Activated CD8-positive, alpha-beta T cell treated with anti-CD3 and anti-CD28 coated beads for 36 hours (primary cell): ENCODE results near the gene SLC16A14. TPM values are rescaled to one million over a fixed set of nuclear protein-coding genes. Genes with fewer than 3 reads are reported as not detected.
"Not testable (repeated sequence)": the region's sequence is repeated elsewhere in the genome, so short reads cannot be mapped to it uniquely, and the experiment has no call there.

Experiments used
- ATAC-seq: fragments of 200-7000 bp; cut with Tn5 transposase; one replicate; pipeline ENCODE4 v1.10.0; 2021; ENCODE audit warnings: mild to moderate bottlenecking, moderate library complexity
- CTCF ChIA-PET: fragments of 350-600 bp; sonication (Branson Sonifier 250); formaldehyde crosslinking; loops from one replicate; lab custom pipeline; 2021; ENCODE audit warnings: antibody characterized with exemption; lab: Charles Lee
- POLR2A ChIA-PET: fragments of 350-600 bp; sonication (Branson Sonifier 250); formaldehyde crosslinking; loops from one replicate; lab custom pipeline; 2021; ENCODE audit warnings: antibody characterized with exemption; lab: Charles Lee
- DNase-seq: peaks from one replicate; pipeline ENCODE4 v3.0.0-alpha.2; 2020
- H3K27ac Mint-ChIP-seq: one replicate; pipeline ENCODE4 v1.8.0; 2021; ENCODE audit warnings: mild to moderate bottlenecking, mixed read lengths
- H3K27me3 Mint-ChIP-seq: one replicate; pipeline ENCODE4 v1.8.0; 2021; ENCODE audit warnings: mixed read lengths
- H3K36me3 Mint-ChIP-seq: one replicate; pipeline ENCODE4 v1.8.0; 2021; ENCODE audit warnings: low read depth, mixed read lengths
- H3K4me1 Mint-ChIP-seq: one replicate; pipeline ENCODE4 v1.8.0; 2021; ENCODE audit warnings: low read depth, mixed read lengths
- H3K4me3 Mint-ChIP-seq: one replicate; pipeline ENCODE4 v1.8.0; 2021; ENCODE audit warnings: mild to moderate bottlenecking, moderate library complexity, mixed read lengths
- H3K9me3 Mint-ChIP-seq: one replicate; pipeline ENCODE4 v1.8.0; 2021; ENCODE audit warnings: mixed read lengths
- CTCF ChIP-seq: fragments of 200-600 bp; IDR thresholded peaks from one replicate; pipeline ENCODE4 v1.8.0; 2022; ENCODE audit warnings: antibody characterized with exemption, mild to moderate bottlenecking
- intact Hi-C: fragments of 100-400 bp; cut with micrococcal nuclease; formaldehyde crosslinking; loops from one replicate; pipeline ENCODE4 v1.10.0; 2022
- total RNA-seq, 2 experiments: library from RNA; stranded (reverse); gene quantifications; one replicate each; pipeline ENCODE4 v1.2.3, GENCODE V29; 2021

SLC16A14 gene
- total RNA-seq, result 1 to 10 TPM; 1.5 to 2.3 TPM

- ChIA-PET CTCF (interaction anchor here (0.7 to 4.4 kb wide), 17 partner anchors 8 to 403 kb away, joined by 3 to 71 read pairs (median 12); partner anchors contain the start of gene TRIP12), POLR2A (interaction anchor here (1.0 to 1.3 kb wide), 2 partner anchors 9 to 65 kb away, joined by 3 read pairs; no protein-coding TSS in a partner anchor)
- ATAC-seq, result peak; percentile 41
These were observed at the start of gene SLC16A14 for GRCh38 chr2:230068651-230069055. Gene SLC16A14 (minus strand): TSS chr2:230068924. CDS start chr2:230059352, 9,572 bp downstream.

GRCh38 chr2:230106771-230107170 lies 38.0 kb upstream of the SLC16A14 start:
- ATAC-seq, result no peak
- CTCF ChIA-PET, result no interaction called here
- Mint-ChIP-seq H3K4me3 (no peak overlapping the region), H3K27me3 (peaks cover 4% of the 10 kb centered on the region), H3K36me3 (peaks cover 8% of the 10 kb centered on the region), H3K27ac (no peak overlapping the region), H3K4me1 (no peaks in the 10 kb centered on the region), H3K9me3 (peaks cover 34% of the 10 kb centered on the region)
- no peak for TF ChIP-seq CTCF
- intact Hi-C loops, result no loop called here
- POLR2A ChIA-PET, result no interaction called here
- DNase-seq, result no peak

More at GRCh38 chr2:230068651-230069055, at the start of gene SLC16A14:
- peaks cover 1% of the 10 kb centered on the region for H3K9me3 Mint-ChIP-seq
- peak within 1 kb of the TSS; percentile 64 for H3K27ac Mint-ChIP-seq
- H3K4me1 Mint-ChIP-seq, result peaks cover 19% of the 10 kb centered on the region
- H3K27me3 Mint-ChIP-seq, result peaks cover 20% of the 10 kb centered on the region
- no peak for TF ChIP-seq CTCF
- no peaks in the 10 kb centered on the region for H3K36me3 Mint-ChIP-seq
- intact Hi-C loops, result loop anchor here (5.0 kb wide), 2 partner anchors 61 to 94 kb away; no protein-coding TSS in a partner anchor
- peak within 1 kb of the TSS; percentile 92 for H3K4me3 Mint-ChIP-seq
- peak; percentile 42 for DNase-seq

GRCh38 chr2:230101967-230102366 lies 33.2 kb upstream of the SLC16A14 start:
- peaks cover 30% of the 10 kb centered on the region for H3K9me3 Mint-ChIP-seq
- H3K27me3 Mint-ChIP-seq, CTCF ChIA-PET, H3K4me3 Mint-ChIP-seq, ATAC-seq, H3K36me3 Mint-ChIP-seq, H3K27ac Mint-ChIP-seq, H3K4me1 Mint-ChIP-seq, intact Hi-C loops, POLR2A ChIA-PET, DNase-seq: not testable (repeated sequence)

- Mint-ChIP-seq H3K27ac (no peak overlapping the region), H3K4me1 (no peaks in the 10 kb centered on the region), H3K36me3 (peaks cover 4% of the 10 kb centered on the region), H3K9me3 (peaks cover 16% of the 10 kb centered on the region), H3K4me3 (no peak overlapping the region), H3K27me3 (peaks cover 3% of the 10 kb centered on the region)
- ATAC-seq (no peak), DNase-seq (no peak)
- intact Hi-C loops, result no loop called here
- ChIA-PET CTCF (interaction anchor here (0.7 kb wide), 1 partner anchor 76 kb away, joined by 3 read pairs; no protein-coding TSS in a partner anchor), POLR2A (no interaction called here)
- TF ChIP-seq CTCF, result no peak
These were observed 29.1 kb upstream of the SLC16A14 start for GRCh38 chr2:230097841-230098240.

- no peak for TF ChIP-seq CTCF
These were observed 28.7 kb upstream of the SLC16A14 start for GRCh38 chr2:230097424-230097823.

More at GRCh38 chr2:230097424-230097823, 28.7 kb upstream of the SLC16A14 start:
- intact Hi-C loops, result no loop called here
- DNase-seq (no peak), ATAC-seq (no peak)
- CTCF ChIA-PET, result interaction anchor here (0.7 kb wide), 1 partner anchor 75 kb away, joined by 3 read pairs; no protein-coding TSS in a partner anchor
- Mint-ChIP-seq H3K4me3 (no peak overlapping the region), H3K27ac (no peak overlapping the region), H3K27me3 (peaks cover 3% of the 10 kb centered on the region), H3K4me1 (no peaks in the 10 kb centered on the region), H3K36me3 (peaks cover 3% of the 10 kb centered on the region), H3K9me3 (peaks cover 15% of the 10 kb centered on the region)
- POLR2A ChIA-PET, result no interaction called here
